Measurements from ENCODE around the gene ST3GAL4. TPM values are rescaled to one million over a fixed set of nuclear protein-coding genes. Genes with fewer than 3 reads are reported as not detected.

Gene ST3GAL4
- polyA plus RNA-seq, 1 of the 3 experiments (the other 2 are of a cell fraction) = 32.0 TPM

- no peak for TF ChIP-seq EZH2phosphoT487 (IDR thresholded peaks at IDR 0.05; ENCODE audit: borderline replicate concordance, low read depth)
- TF ChIP-seq TCF12 (IDR thresholded peaks at IDR 0.05) = no peak
- no peak for TF ChIP-seq FOSL2 (IDR thresholded peaks at IDR 0.05; ENCODE audit: borderline replicate concordance, low read depth)
- TF ChIP-seq YY1 (IDR thresholded peaks at IDR 0.05; ENCODE audit: low read depth) = no peak
- no peak for TF ChIP-seq TEAD4 (IDR thresholded peaks at IDR 0.05; ENCODE audit: borderline replicate concordance, insufficient read depth)
- TF ChIP-seq MEF2A (IDR thresholded peaks at IDR 0.05; ENCODE audit: borderline replicate concordance, low read depth) = no peak
- TF ChIP-seq USF1 (IDR thresholded peaks at IDR 0.05; ENCODE audit: borderline replicate concordance, low read depth) = no peak
- no peak for TF ChIP-seq GABPA (IDR thresholded peaks at IDR 0.05; ENCODE audit: low read depth)
- no peak for TF ChIP-seq RAD21 (IDR thresholded peaks at IDR 0.05; ENCODE audit: low read length)
- no peak for TF ChIP-seq NFIC (IDR thresholded peaks at IDR 0.05; ENCODE audit: borderline replicate concordance)
- TF ChIP-seq ELF1 (IDR thresholded peaks at IDR 0.05) = no peak
- no peak for TF ChIP-seq CTCF (IDR thresholded peaks at IDR 0.05)
- TF ChIP-seq RXRA (IDR thresholded peaks at IDR 0.05; ENCODE audit: borderline replicate concordance, low read depth) = no peak
- no peak for TF ChIP-seq GATA2 (CRISPR knock-in tag; IDR thresholded peaks at IDR 0.05)
- TF ChIP-seq, protein P1, sequence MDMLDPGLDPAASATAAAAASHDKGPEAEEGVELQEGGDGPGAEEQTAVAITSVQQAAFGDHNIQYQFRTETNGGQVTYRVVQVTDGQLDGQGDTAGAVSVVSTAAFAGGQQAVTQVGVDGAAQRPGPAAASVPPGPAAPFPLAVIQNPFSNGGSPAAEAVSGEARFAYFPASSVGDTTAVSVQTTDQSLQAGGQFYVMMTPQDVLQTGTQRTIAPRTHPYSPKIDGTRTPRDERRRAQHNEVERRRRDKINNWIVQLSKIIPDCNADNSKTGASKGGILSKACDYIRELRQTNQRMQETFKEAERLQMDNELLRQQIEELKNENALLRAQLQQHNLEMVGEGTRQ (IDR thresholded peaks at IDR 0.05; ENCODE audit: borderline replicate concordance, low read depth, low read length) = no peak
- TF ChIP-seq, protein P2, sequence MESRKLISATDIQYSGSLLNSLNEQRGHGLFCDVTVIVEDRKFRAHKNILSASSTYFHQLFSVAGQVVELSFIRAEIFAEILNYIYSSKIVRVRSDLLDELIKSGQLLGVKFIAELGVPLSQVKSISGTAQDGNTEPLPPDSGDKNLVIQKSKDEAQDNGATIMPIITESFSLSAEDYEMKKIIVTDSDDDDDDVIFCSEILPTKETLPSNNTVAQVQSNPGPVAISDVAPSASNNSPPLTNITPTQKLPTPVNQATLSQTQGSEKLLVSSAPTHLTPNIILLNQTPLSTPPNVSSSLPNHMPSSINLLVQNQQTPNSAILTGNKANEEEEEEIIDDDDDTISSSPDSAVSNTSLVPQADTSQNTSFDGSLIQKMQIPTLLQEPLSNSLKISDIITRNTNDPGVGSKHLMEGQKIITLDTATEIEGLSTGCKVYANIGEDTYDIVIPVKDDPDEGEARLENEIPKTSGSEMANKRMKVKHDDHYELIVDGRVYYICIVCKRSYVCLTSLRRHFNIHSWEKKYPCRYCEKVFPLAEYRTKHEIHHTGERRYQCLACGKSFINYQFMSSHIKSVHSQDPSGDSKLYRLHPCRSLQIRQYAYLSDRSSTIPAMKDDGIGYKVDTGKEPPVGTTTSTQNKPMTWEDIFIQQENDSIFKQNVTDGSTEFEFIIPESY (IDR thresholded peaks at IDR 0.05; ENCODE audit: borderline replicate concordance, low read depth) = no peak
- no peak for TF ChIP-seq SIN3A (IDR thresholded peaks at IDR 0.05; ENCODE audit: borderline replicate concordance, low read depth, low read length)
- TF ChIP-seq JUND (IDR thresholded peaks at IDR 0.05) = no peak
- POLR2A ChIA-PET = no interaction called here
- Histone ChIP-seq H3K4me2 (no peak overlapping the region), H3K36me3 (replicated peaks in 1 of 2; ENCODE audit: control insufficient read depth in 1 of 2, insufficient read depth in 2 of 2, low read length in 1 of 2) (no peaks in the 10 kb centered on the region), H3K79me2 (ENCODE audit: insufficient read depth) (no peaks in the 10 kb centered on the region), H3F3A (replicated peaks; ENCODE audit: insufficient read depth) (no peaks in the 10 kb centered on the region), H3K9me3 (no peaks in the 10 kb centered on the region), H3K9ac (no peak overlapping the region), H3K27ac (ENCODE audit: low read depth in 2 of 2, low read length in 1 of 2) (no peak overlapping the region), H3K27me3 (ENCODE audit: insufficient read depth) (no peaks in the 10 kb centered on the region), H3K4me1 (ENCODE audit: control insufficient read depth in 1 of 2, insufficient read depth in 2 of 2, low read depth in 1 of 2, low read length in 1 of 2) (peaks cover 0 to 20% of the 10 kb centered on the region in 2 experiments; a peak in 2 of 4 replicates), H3K4me3 (ENCODE audit: low read depth in 2 of 2, low read length in 1 of 2) (no peak overlapping the region), H3K9me2 (no peaks in the 10 kb centered on the region), H4K20me1 (ENCODE audit: insufficient read depth) (no peaks in the 10 kb centered on the region), H2AFZ (ENCODE audit: low read depth) (no peak overlapping the region)
- CTCF ChIA-PET = no interaction called here
- WGBS (ENCODE audit: low lambda C conversion rate) = 100% methylated on average over 1 of the region's 1 CpG
- no peak for DNase-seq
Observed at GRCh38 chr11:126398721-126399120, 43.2 kb downstream of the ST3GAL4 start.
